IMR-90 (cell line): ENCODE results near the gene CWC27. TPM values are rescaled to one million over a fixed set of nuclear protein-coding genes. Genes with fewer than 3 reads are reported as not detected.

Experiments used
- ATAC-seq: fragments of 200-7000 bp; cut with Tn5 transposase; 2 replicates; pipeline ENCODE4 v1.9.1; 2020; ENCODE audit warnings: low read depth, mild to moderate bottlenecking, moderate library complexity
- BruUV-seq: library from RNA; stranded (reverse); fragments of 400-500 nt; replicated peaks from 2 replicates; lab custom pipeline; 2021; lab: Mats Ljungman, UMichigan
- CTCF ChIA-PET: fragments of 300-600 bp; formaldehyde crosslinking; extraction: SDS; loops from one replicate; lab custom pipeline; 2021; ENCODE audit warnings: antibody characterized with exemption; lab: Yijun Ruan, JAX
- POLR2A ChIA-PET: fragments of 300-600 bp; sonication (Branson Sonifier 250); formaldehyde crosslinking; loops from one replicate; lab custom pipeline; 2022; ENCODE audit warnings: antibody characterized with exemption; ENCODE audit not compliant: unreplicated experiment; lab: Charles Lee
- DNase-seq: peaks from one replicate; pipeline ENCODE4 v3.0.0; 2013
- H2AFZ ChIP-seq: replicated peaks from 2 replicates; pipeline ENCODE3; 2013; ENCODE audit warnings: low read length, mild to moderate bottlenecking; ENCODE audit not compliant: poor library complexity
- H2AK5ac ChIP-seq: 2 replicates; pipeline ENCODE4 v1.6.1; 2013; ENCODE audit warnings: low read depth, low read length, inconsistent platforms
- H2AK9ac ChIP-seq: replicated peaks from 2 replicates; pipeline ENCODE3; 2013; ENCODE audit warnings: mild to moderate bottlenecking, low read depth, low read length, moderate library complexity; ENCODE audit not compliant: poor library complexity
- H2BK120ac ChIP-seq: 2 replicates; pipeline ENCODE4 v1.6.1; 2013; ENCODE audit warnings: low read depth, low read length, inconsistent platforms
- H2BK15ac ChIP-seq: 3 replicates; pipeline ENCODE4 v1.6.1; 2013; ENCODE audit warnings: low read depth, low read length, inconsistent platforms
- H2BK20ac ChIP-seq: 2 replicates; pipeline ENCODE4 v1.6.1; 2013; ENCODE audit warnings: low read depth, mild to moderate bottlenecking, inconsistent platforms, low read length, moderate library complexity
- H2BK5ac ChIP-seq: 2 replicates; pipeline ENCODE4 v1.6.1; 2013; ENCODE audit warnings: mild to moderate bottlenecking, low read depth, low read length, inconsistent platforms; ENCODE audit not compliant: poor library complexity, severe bottlenecking
- H3K14ac ChIP-seq: replicated peaks from 2 replicates; pipeline ENCODE4 v1.6.1; 2013; ENCODE audit warnings: low read depth, low read length, inconsistent platforms
- H3K18ac ChIP-seq: 2 replicates; pipeline ENCODE4 v1.6.1; 2013; ENCODE audit warnings: low read depth, low read length, control low read depth
- H3K23ac ChIP-seq: 2 replicates; pipeline ENCODE4 v1.6.1; 2013; ENCODE audit warnings: low read depth, low read length, inconsistent platforms
- H3K27ac ChIP-seq: 2 replicates; pipeline ENCODE4 v1.5.1; 2013; ENCODE audit warnings: mild to moderate bottlenecking, control low read depth, low read length; ENCODE audit not compliant: insufficient read depth
- H3K27me3 ChIP-seq: 2 replicates; pipeline ENCODE4 v1.6.1; 2013; ENCODE audit warnings: low read length; ENCODE audit not compliant: control insufficient read depth, insufficient read depth
- H3K36me3 ChIP-seq: 2 replicates; pipeline ENCODE4 v1.6.1; 2013; ENCODE audit warnings: low read length, mixed read lengths; ENCODE audit not compliant: control insufficient read depth, insufficient read depth
- H3K4ac ChIP-seq: 2 replicates; pipeline ENCODE4 v1.6.1; 2013; ENCODE audit warnings: low read depth, low read length, inconsistent platforms
- H3K4me1 ChIP-seq: 2 replicates; pipeline ENCODE4 v1.6.1; 2013; ENCODE audit warnings: low read length, mixed read lengths; ENCODE audit not compliant: control insufficient read depth, insufficient read depth
- H3K4me2 ChIP-seq: 2 replicates; pipeline ENCODE4 v1.6.1; 2013; ENCODE audit warnings: low read depth, mild to moderate bottlenecking, control low read depth, low read length, moderate library complexity
- H3K4me3 ChIP-seq: 2 replicates; pipeline ENCODE4 v1.5.1; 2013; ENCODE audit warnings: low read depth, mild to moderate bottlenecking, control low read depth, low read length, moderate library complexity; ENCODE audit not compliant: insufficient read depth
- H3K56ac ChIP-seq: 2 replicates; pipeline ENCODE4 v1.6.1; 2013; ENCODE audit warnings: low read length, inconsistent platforms; ENCODE audit not compliant: insufficient read depth; ENCODE audit errors: extremely low read depth
- H3K79me1 ChIP-seq, 2 experiments: 2 replicates each; pipeline ENCODE4 v1.6.1; 2013; ENCODE audit warnings: low read length in 2 of 2, inconsistent platforms in 1 of 2, low read depth in 1 of 2
- H3K9ac ChIP-seq: 2 replicates; pipeline ENCODE4 v1.6.1; 2013; ENCODE audit warnings: low read depth, low read length, control low read depth
- H3K9me1 ChIP-seq: 2 replicates; pipeline ENCODE4 v1.6.1; 2013; ENCODE audit warnings: low read length, inconsistent platforms; ENCODE audit not compliant: insufficient read depth
- H3K9me3 ChIP-seq: 2 replicates; pipeline ENCODE4 v1.6.1; 2013; ENCODE audit warnings: low read length; ENCODE audit not compliant: control insufficient read depth, insufficient read depth
- H4K20me1 ChIP-seq: 2 replicates; pipeline ENCODE4 v1.6.1; 2013; ENCODE audit warnings: low read length, inconsistent platforms; ENCODE audit not compliant: insufficient read depth
- H4K5ac ChIP-seq: 2 replicates; pipeline ENCODE4 v1.6.1; 2013; ENCODE audit warnings: mild to moderate bottlenecking, low read depth, low read length, control low read depth
- H4K8ac ChIP-seq, 2 experiments: 2 replicates each; pipeline ENCODE4 v1.6.1; 2013; ENCODE audit warnings: low read depth in 2 of 2, low read length in 2 of 2, control low read depth in 1 of 2, inconsistent platforms in 1 of 2
- H4K91ac ChIP-seq: 2 replicates; pipeline ENCODE4 v1.6.1; 2013; ENCODE audit warnings: low read depth, low read length, inconsistent platforms; ENCODE audit not compliant: insufficient read depth
- BHLHE40 ChIP-seq: fragments of 150-350 bp; IDR thresholded peaks from 2 replicates; pipeline ENCODE4 v1.6.1; 2016; ENCODE audit warnings: mild to moderate bottlenecking, low read depth, low read length
- CEBPB ChIP-seq: IDR thresholded peaks from 2 replicates; pipeline ENCODE4 v1.6.1; 2012; ENCODE audit warnings: low read depth, low read length, improper control_type of control experiment
- CHD1 ChIP-seq: IDR thresholded peaks from 2 replicates; pipeline ENCODE4 v1.6.1; 2012; ENCODE audit warnings: low read depth, low read length, improper control_type of control experiment
- ELK1 ChIP-seq: fragments of 150-350 bp; IDR thresholded peaks from 2 replicates; pipeline ENCODE4 v1.6.1; 2016; ENCODE audit warnings: low read depth, mild to moderate bottlenecking, low read length, moderate library complexity, borderline replicate concordance
- FOS ChIP-seq: fragments of 150-350 bp; IDR thresholded peaks from 2 replicates; pipeline ENCODE4 v1.6.1; 2016; ENCODE audit warnings: low read depth, low read length
- MAFK ChIP-seq: IDR thresholded peaks from 2 replicates; pipeline ENCODE4 v1.6.1; 2012; ENCODE audit warnings: low read depth, low read length, improper control_type of control experiment
- MAZ ChIP-seq: IDR thresholded peaks from 2 replicates; pipeline ENCODE4 v1.6.1; 2012; ENCODE audit warnings: low read depth, mild to moderate bottlenecking, low read length, improper control_type of control experiment, moderate library complexity, borderline replicate concordance
- NFE2L2 ChIP-seq: fragments of 150-350 bp; IDR thresholded peaks from 2 replicates; pipeline ENCODE4 v1.6.1; 2016; ENCODE audit warnings: low read depth, mild to moderate bottlenecking, low read length
- POLR2A ChIP-seq: IDR thresholded peaks from 2 replicates; pipeline ENCODE4 v1.6.1; 2012; ENCODE audit warnings: mild to moderate bottlenecking, low read depth, low read length
- RAD21 ChIP-seq: IDR thresholded peaks from 2 replicates; pipeline ENCODE4 v1.6.1; 2012; ENCODE audit warnings: low read length, improper control_type of control experiment
- RCOR1 ChIP-seq: IDR thresholded peaks from 2 replicates; pipeline ENCODE4 v1.6.1; 2012; ENCODE audit warnings: mild to moderate bottlenecking, low read length, improper control_type of control experiment; ENCODE audit not compliant: insufficient replicate concordance
- RFX5 ChIP-seq: IDR thresholded peaks from 2 replicates; pipeline ENCODE4 v1.8.0; 2012; ENCODE audit warnings: low read depth, mild to moderate bottlenecking, low read length, moderate library complexity
- SMC3 ChIP-seq: fragments of 150-350 bp; IDR thresholded peaks from 2 replicates; pipeline ENCODE4 v1.6.1; 2016; ENCODE audit warnings: low read depth, mild to moderate bottlenecking, antibody characterized with exemption, low read length, moderate library complexity
- USF2 ChIP-seq: fragments of 150-350 bp; IDR thresholded peaks from 2 replicates; pipeline ENCODE4 v1.6.1; 2017; ENCODE audit warnings: mild to moderate bottlenecking, antibody characterized with exemption, low read length, low read depth
- WGBS, 2 experiments: methylation state at CpG; one replicate each; pipeline versions ENCODE4 v1.1.5 to v1.1.7; 2013; ENCODE audit warnings: missing lambda C conversion rate in 2 of 2; ENCODE audit not compliant: insufficient read length in 1 of 2; ENCODE audit errors: extremely low coverage in 2 of 2; 5-methylcytosine and 5-hydroxymethylcytosine counted together
- dilution Hi-C: fragments of 300-500 bp; cut with HindIII; formaldehyde crosslinking; loops from one replicate; pipeline ENCODE4 v1.14.3; 2018; ENCODE audit warnings: low sequenced_read_pairs; ENCODE audit not compliant: unreplicated experiment
- in situ Hi-C: fragments of 300-500 bp; cut with MboI; formaldehyde crosslinking; loops from 3 replicates; pipeline ENCODE4 v1.14.3; 2019; ENCODE audit warnings: low sequenced_read_pairs, inconsistent platforms, mixed read lengths
- intact Hi-C: fragments of 100-400 bp; cut with micrococcal nuclease; formaldehyde crosslinking; loops from 2 replicates; pipeline ENCODE4 v1.10.0; 2022
- polyA plus RNA-seq, 3 experiments: library from polyadenylated mRNA; depleted of rRNA; stranded (reverse); fragments of >200 nt; gene quantifications; 2 replicates each; pipeline ENCODE4 v1.2.3, GENCODE V29; 2012; ENCODE audit warnings: low replicate concordance in 1 of 3
- total RNA-seq: library from RNA; depleted of rRNA; stranded (reverse); fragments of >200 nt; gene quantifications from 2 replicates; pipeline ENCODE4 v1.2.3, GENCODE V29; 2012
- TF ChIP-seq, protein P1 (sequence below): conservative IDR thresholded peaks from 2 replicates; pipeline ENCODE4 v1.5.1; 2012; ENCODE audit warnings: mild to moderate bottlenecking, low read depth, low read length, improper control_type of control experiment

Gene CWC27
- total and polyA plus RNA-seq, 2 of the 4 experiments (the other 2 are of a cell fraction), result 13.3 to 17.1 TPM

DNA sequence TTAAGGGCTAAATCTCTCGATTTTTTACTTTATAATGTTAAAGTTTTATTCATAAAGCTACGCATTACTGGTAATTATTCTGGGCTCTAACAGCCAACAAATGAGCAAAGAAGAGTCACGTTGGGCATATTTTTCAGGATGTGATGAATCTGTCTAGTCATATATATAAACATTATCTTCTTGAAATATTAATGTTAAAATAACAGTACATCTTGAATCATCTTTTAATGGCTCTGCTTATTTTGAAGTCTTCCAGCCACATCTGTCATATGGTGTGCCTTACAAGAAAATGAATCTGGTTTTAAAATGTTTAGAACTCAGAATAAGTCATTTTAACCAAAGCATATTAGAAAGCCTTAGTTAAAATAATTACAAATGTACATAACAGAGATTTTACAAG, 96.9 kb downstream of the CWC27 start:
- peak; percentile 12 for DNase-seq
- H3K36me3 ChIP-seq, result peaks cover 2% of the 10 kb centered on the region; the same call in 1 of the 2 replicates
- no peak overlapping the region for H4K5ac ChIP-seq
- H2AFZ ChIP-seq, result no peak overlapping the region
- no peaks in the 10 kb centered on the region for H3K27me3 ChIP-seq
- no peak overlapping the region for H3K14ac ChIP-seq
- WGBS, 2 experiments, result no CpG with 5 or more reads among the region's 3 CpGs
- CTCF ChIA-PET, result no interaction called here
- H3K9me3 ChIP-seq, result no peaks in the 10 kb centered on the region
- in situ Hi-C loops, result no loop called here
- H3K9me1 ChIP-seq, result no peaks in the 10 kb centered on the region
- no peak overlapping the region for H3K56ac ChIP-seq
- POLR2A ChIA-PET, result no interaction called here
- no peak overlapping the region for H2AK5ac ChIP-seq
- no peak overlapping the region for H3K9ac ChIP-seq
- intact Hi-C loops, result loop anchor here (5.0 kb wide), 1 partner anchor 33 kb away; no protein-coding TSS in a partner anchor
- no TSS peak for BruUV-seq
- no peak overlapping the region for H2AK9ac ChIP-seq
- H2BK15ac ChIP-seq, result no peak overlapping the region
- H3K4me2 ChIP-seq, result no peak overlapping the region
- H3K27ac ChIP-seq, result no peak overlapping the region
- H3K23ac ChIP-seq, result no peak overlapping the region
- TF ChIP-seq ELK1 (no peak), BHLHE40 (no peak), FOS (no peak), RAD21 (no peak), MAZ (no peak), CHD1 (no peak), SMC3 (no peak), CEBPB (no peak), MAFK (no peak), USF2 (no peak), RCOR1 (no peak), RFX5 (no peak), POLR2A (no peak), NFE2L2 (no peak)
- TF ChIP-seq, protein P1, sequence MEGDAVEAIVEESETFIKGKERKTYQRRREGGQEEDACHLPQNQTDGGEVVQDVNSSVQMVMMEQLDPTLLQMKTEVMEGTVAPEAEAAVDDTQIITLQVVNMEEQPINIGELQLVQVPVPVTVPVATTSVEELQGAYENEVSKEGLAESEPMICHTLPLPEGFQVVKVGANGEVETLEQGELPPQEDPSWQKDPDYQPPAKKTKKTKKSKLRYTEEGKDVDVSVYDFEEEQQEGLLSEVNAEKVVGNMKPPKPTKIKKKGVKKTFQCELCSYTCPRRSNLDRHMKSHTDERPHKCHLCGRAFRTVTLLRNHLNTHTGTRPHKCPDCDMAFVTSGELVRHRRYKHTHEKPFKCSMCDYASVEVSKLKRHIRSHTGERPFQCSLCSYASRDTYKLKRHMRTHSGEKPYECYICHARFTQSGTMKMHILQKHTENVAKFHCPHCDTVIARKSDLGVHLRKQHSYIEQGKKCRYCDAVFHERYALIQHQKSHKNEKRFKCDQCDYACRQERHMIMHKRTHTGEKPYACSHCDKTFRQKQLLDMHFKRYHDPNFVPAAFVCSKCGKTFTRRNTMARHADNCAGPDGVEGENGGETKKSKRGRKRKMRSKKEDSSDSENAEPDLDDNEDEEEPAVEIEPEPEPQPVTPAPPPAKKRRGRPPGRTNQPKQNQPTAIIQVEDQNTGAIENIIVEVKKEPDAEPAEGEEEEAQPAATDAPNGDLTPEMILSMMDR, result no peak
- no peak overlapping the region for H4K91ac ChIP-seq
- no peak overlapping the region for H3K4ac ChIP-seq
- no peaks in the 10 kb centered on the region for H4K20me1 ChIP-seq
- no peak overlapping the region for H2BK20ac ChIP-seq
- H3K79me1 ChIP-seq, result peaks cover 0 to 4% of the 10 kb centered on the region in 2 experiments; a peak in 1 of 4 replicates
- H2BK5ac ChIP-seq, result no peak overlapping the region
- H3K18ac ChIP-seq, result no peak overlapping the region
- H3K4me1 ChIP-seq, result peaks cover 4% of the 10 kb centered on the region
- dilution Hi-C loops, result no loop called here
- no peak overlapping the region for H2BK120ac ChIP-seq
- no peak for ATAC-seq
- no peak overlapping the region for H3K4me3 ChIP-seq
- no peak overlapping the region for H4K8ac ChIP-seq
